Measurements from ENCODE around the gene UNK. TPM values are rescaled to one million over a fixed set of nuclear protein-coding genes. Genes with fewer than 3 reads are reported as not detected.
"Not testable (repeated sequence)": the region's sequence is repeated elsewhere in the genome, so short reads cannot be mapped to it uniquely, and the experiment has no call there.

UNK gene
- total RNA-seq, 2 experiments from 2014 or later = 41.5 to 67.6 TPM

GRCh38 chr17:75855310-75856061, 70.9 kb downstream of the UNK start, which contains the start of gene WBP2:
Gene WBP2 (minus strand): TSS chr17:75855335. CDS start chr17:75855297, 38 bp downstream.
- DNase-seq (ENCODE audit: low spot score) = peak; percentile 100
- peak within 1 kb of the TSS; percentile 78 for H3K27ac ChIP-seq (ENCODE audit: low read depth, low read length, poor library complexity, severe bottlenecking)
- peak within 1 kb of the TSS; percentile 90 for H3K4me2 ChIP-seq (ENCODE audit: low read length)
- H3K79me2 ChIP-seq (ENCODE audit: insufficient read depth, low read depth, low read length) = peaks cover 17% of the 10 kb centered on the region; the same call in 1 of the 2 replicates
- H3K4me3 ChIP-seq (ENCODE audit: low read depth, low read length, poor library complexity, severe bottlenecking) = peak within 1 kb of the TSS; percentile 78
- no peaks in the 10 kb centered on the region for H3K9me2 ChIP-seq (ENCODE audit: insufficient read depth, low read length)
- H3K9me3 ChIP-seq (ENCODE audit: low read length) = no peaks in the 10 kb centered on the region
- intact Hi-C loops (cut with micrococcal nuclease; ENCODE audit: unreplicated experiment) = loop anchor here (1.0 to 5.0 kb wide), 7 partner anchors 21 to 217 kb away; partner anchors contain the start of genes GALR2, MRPL38, RECQL5 and SAP30BP
- peaks cover 10% of the 10 kb centered on the region; the same call in 1 of the 2 replicates for H3K36me3 ChIP-seq (ENCODE audit: insufficient read depth, low read length)
- no peak for TF ChIP-seq EZH2phosphoT487 (IDR thresholded peaks at IDR 0.05; ENCODE audit: borderline replicate concordance, low read depth, low read length)
- TF ChIP-seq CTCF (conservative IDR thresholded peaks at IDR 0.05; ENCODE audit: low read length) = peak; percentile 92
- ChIA-PET CTCF (ENCODE audit: unreplicated experiment) (interaction anchor here (0.5 to 2.4 kb wide), 14 partner anchors 9 to 876 kb away, joined by 3 to 10 read pairs (median 4); partner anchors contain the start of gene TRIM65), POLR2A (interaction anchor here (0.5 to 2.6 kb wide), 21 partner anchors 9 to 248 kb away, joined by 3 to 28 read pairs (median 4); partner anchors contain the start of genes EXOC7, MRPL38, TRIM65 and UNK)
- BruUV-seq (replicated peaks) = no TSS peak
- peaks cover 4% of the 10 kb centered on the region; the same call in 1 of the 2 replicates for H4K20me1 ChIP-seq (ENCODE audit: insufficient read depth, low read length)
- peaks cover 33% of the 10 kb centered on the region for H3K4me1 ChIP-seq (ENCODE audit: insufficient read depth, low read length, poor library complexity, severe bottlenecking)
- peak within 1 kb of the TSS; percentile 53; the same call in 1 of the 2 replicates for H2AFZ ChIP-seq (ENCODE audit: low read length)

GRCh38 chr17:75856062-75856756, 71.6 kb downstream of the UNK start:
- CTCF ChIA-PET (ENCODE audit: unreplicated experiment) = interaction anchor here (0.5 to 2.4 kb wide), 7 partner anchors 10 to 876 kb away, joined by 3 to 10 read pairs (median 4); partner anchors contain the start of gene TRIM65
- intact Hi-C loops (cut with micrococcal nuclease; ENCODE audit: unreplicated experiment) = loop anchor here (5.0 kb wide), 3 partner anchors 151 to 216 kb away; partner anchors contain the start of genes GALR2, RECQL5, SAP30BP and SRP68
- peaks cover 4% of the 10 kb centered on the region; the same call in 1 of the 2 replicates for H4K20me1 ChIP-seq (ENCODE audit: insufficient read depth, low read length)

GRCh38 chr17:75859358-75859757, 74.8 kb downstream of the UNK start:
- not testable (repeated sequence) for H3K4me3 ChIP-seq (ENCODE audit: low read depth, low read length, poor library complexity, severe bottlenecking); H3K9me3 ChIP-seq (ENCODE audit: low read length); H3K36me3 ChIP-seq (ENCODE audit: insufficient read depth, low read length); DNase-seq (ENCODE audit: low spot score); H3K9me2 ChIP-seq (ENCODE audit: insufficient read depth, low read length); H4K20me1 ChIP-seq (ENCODE audit: insufficient read depth, low read length); BruUV-seq (replicated peaks); H3K4me2 ChIP-seq (ENCODE audit: low read length); H2AFZ ChIP-seq (ENCODE audit: low read length)
- ChIA-PET CTCF (ENCODE audit: unreplicated experiment) (interaction anchor here (0.6 to 1.2 kb wide), 3 partner anchors 16 to 806 kb away, joined by 4 to 17 read pairs (median 4); no protein-coding TSS in a partner anchor), POLR2A (interaction anchor here (0.5 to 1.6 kb wide), 13 partner anchors 8 to 421 kb away, joined by 3 to 11 read pairs (median 4); a partner anchor contains a TSS)
- peaks cover 36% of the 10 kb centered on the region for H3K4me1 ChIP-seq (ENCODE audit: insufficient read depth, low read length, poor library complexity, severe bottlenecking)
- peak overlapping the region; percentile 84 for H3K27ac ChIP-seq (ENCODE audit: low read depth, low read length, poor library complexity, severe bottlenecking)
- peaks cover 13% of the 10 kb centered on the region; the same call in 1 of the 2 replicates for H3K79me2 ChIP-seq (ENCODE audit: insufficient read depth, low read depth, low read length)
- intact Hi-C loops (cut with micrococcal nuclease; ENCODE audit: unreplicated experiment) = loop anchor here (5.0 kb wide), 3 partner anchors 148 to 213 kb away; partner anchors contain the start of genes GALR2, RECQL5, SAP30BP and SRP68

More at GRCh38 chr17:75856062-75856756, 71.6 kb downstream of the UNK start:
- no peak for TF ChIP-seq EZH2phosphoT487 (IDR thresholded peaks at IDR 0.05; ENCODE audit: borderline replicate concordance, low read depth, low read length)
- TF ChIP-seq CTCF (conservative IDR thresholded peaks at IDR 0.05; ENCODE audit: low read length) = 0 out of 2 replicates have a peak, but pooled peaks have one; percentile 57
- peaks cover 33% of the 10 kb centered on the region for H3K4me1 ChIP-seq (ENCODE audit: insufficient read depth, low read length, poor library complexity, severe bottlenecking)
- peaks cover 17% of the 10 kb centered on the region; the same call in 1 of the 2 replicates for H3K79me2 ChIP-seq (ENCODE audit: insufficient read depth, low read depth, low read length)
- peak overlapping the region; percentile 53; the same call in 1 of the 2 replicates for H2AFZ ChIP-seq (ENCODE audit: low read length)
- no peaks in the 10 kb centered on the region for H3K9me2 ChIP-seq (ENCODE audit: insufficient read depth, low read length)
- H3K4me3 ChIP-seq (ENCODE audit: low read depth, low read length, poor library complexity, severe bottlenecking) = peak overlapping the region; percentile 78
- peaks cover 3% of the 10 kb centered on the region; the same call in 1 of the 2 replicates for H3K36me3 ChIP-seq (ENCODE audit: insufficient read depth, low read length)
- BruUV-seq (replicated peaks) = TSS peak; percentile 92
- no peaks in the 10 kb centered on the region for H3K9me3 ChIP-seq (ENCODE audit: low read length)
- DNase-seq (ENCODE audit: low spot score) = peak; percentile 66
- peak overlapping the region; percentile 78 for H3K27ac ChIP-seq (ENCODE audit: low read depth, low read length, poor library complexity, severe bottlenecking)
- POLR2A ChIA-PET = interaction anchor here (0.6 to 2.6 kb wide), 10 partner anchors 8 to 103 kb away, joined by 3 to 28 read pairs (median 4); partner anchors contain the start of genes MRPL38 and UNK
- peak overlapping the region; percentile 82 for H3K4me2 ChIP-seq (ENCODE audit: low read length)

Data from OCI-LY7 (cell line).